GM12892 (cell line): ENCODE results near the gene CA12.

Experiments
- DNase-seq: peaks from one replicate; pipeline ENCODE4 v3.0.0; 2011; ENCODE audit not compliant: insufficient read length
- FAIRE-seq: peaks from 2 replicates; lab custom pipeline; 2011; peaks lifted over from hg19 to GRCh38; lab: Jason Lieb, UNC
- POLR2A ChIP-seq: IDR thresholded peaks from 2 replicates; pipeline ENCODE4 v1.6.1; 2011; ENCODE audit warnings: low read depth, low read length, control low read depth
- POLR2AphosphoS5 ChIP-seq: IDR thresholded peaks from 2 replicates; pipeline ENCODE4 v1.6.1; 2011; ENCODE audit warnings: low read depth, low read length, control low read depth
- TAF1 ChIP-seq: IDR thresholded peaks from 2 replicates; pipeline ENCODE4 v1.6.1; 2011; ENCODE audit warnings: low read depth, mild to moderate bottlenecking, control low read depth, low read length, borderline replicate concordance

Gene CA12

GRCh38 chr15:63371297-63371918 lies 10.2 kb downstream of the CA12 start:
- TF ChIP-seq TAF1 (no peak), POLR2AphosphoS5 (no peak), POLR2A (no peak)
- FAIRE-seq = no peak
- no peak for DNase-seq

GRCh38 chr15:63370764-63371163 lies 10.9 kb downstream of the CA12 start:
- TF ChIP-seq POLR2A (no peak), POLR2AphosphoS5 (no peak), TAF1 (no peak)
- FAIRE-seq = no peak

GRCh38 chr15:63369781-63370180 lies 11.9 kb downstream of the CA12 start:
- DNase-seq (no peak), FAIRE-seq (no peak)
- TF ChIP-seq POLR2A = no peak
- no peak for TF ChIP-seq TAF1
- TF ChIP-seq POLR2AphosphoS5 = no peak

More at GRCh38 chr15:63370764-63371163, 10.9 kb downstream of the CA12 start:
- no peak for DNase-seq

GRCh38 chr15:63369296-63369695 lies 12.3 kb downstream of the CA12 start:
- FAIRE-seq = no peak
- no peak for TF ChIP-seq POLR2A
- no peak for TF ChIP-seq POLR2AphosphoS5
- TF ChIP-seq TAF1 = no peak
- no peak for DNase-seq

GRCh38 chr15:63368503-63368902 lies 13.1 kb downstream of the CA12 start:
- FAIRE-seq (no peak), DNase-seq (no peak)
- TF ChIP-seq POLR2A (no peak), TAF1 (no peak), POLR2AphosphoS5 (no peak)

GRCh38 chr15:63367900-63368299 lies 13.7 kb downstream of the CA12 start:
- DNase-seq (no peak), FAIRE-seq (no peak)
- no peak for TF ChIP-seq TAF1
- no peak for TF ChIP-seq POLR2A
- no peak for TF ChIP-seq POLR2AphosphoS5

GRCh38 chr15:63367390-63367789 lies 14.3 kb downstream of the CA12 start:
- DNase-seq (no peak), FAIRE-seq (no peak)
- TF ChIP-seq TAF1 (no peak), POLR2A (no peak), POLR2AphosphoS5 (no peak)

- no peak for DNase-seq
- no peak for FAIRE-seq
- TF ChIP-seq POLR2A = no peak
Observed at GRCh38 chr15:63366451-63366850, 15.2 kb downstream of the CA12 start.

- FAIRE-seq (no peak), DNase-seq (no peak)
- TF ChIP-seq POLR2AphosphoS5 (no peak), POLR2A (no peak), TAF1 (no peak)
Observed at GRCh38 chr15:63365273-63365680, 16.4 kb downstream of the CA12 start.

- no peak for DNase-seq
- TF ChIP-seq POLR2AphosphoS5 (no peak), TAF1 (no peak), POLR2A (no peak)
- no peak for FAIRE-seq
Observed at GRCh38 chr15:63364399-63365272, 17.0 kb downstream of the CA12 start.

GRCh38 chr15:63363292-63363691 lies 18.4 kb downstream of the CA12 start:
- FAIRE-seq = no peak
- TF ChIP-seq POLR2A (no peak), TAF1 (no peak), POLR2AphosphoS5 (no peak)
- no peak for DNase-seq

GRCh38 chr15:63362885-63363284 lies 18.8 kb downstream of the CA12 start:
- no peak for TF ChIP-seq POLR2AphosphoS5
- TF ChIP-seq POLR2A = no peak
- TF ChIP-seq TAF1 = no peak
- no peak for DNase-seq
- FAIRE-seq = no peak

- no peak for FAIRE-seq
- TF ChIP-seq POLR2A (no peak), TAF1 (no peak), POLR2AphosphoS5 (no peak)
- DNase-seq = no peak
Observed at GRCh38 chr15:63362196-63362595, 19.4 kb downstream of the CA12 start.
